Testis (tissue), 2 donors: ENCODE measurements around the gene ZNF205.

Experiments used
- CTCF ChIP-seq, 3 experiments: fragments of 450-650 bp in 2 of 3; fragments of 200-600 bp in 1 of 3; sonication (generic) in 1 of 3; IDR thresholded peaks; one replicate each; pipeline ENCODE4 v1.5.1; 2016 to 2019; ENCODE audit warnings: antibody characterized with exemption in 3 of 3, mild to moderate bottlenecking in 2 of 3, moderate library complexity in 1 of 3
- POLR2A ChIP-seq: fragments of 450-650 bp; IDR thresholded peaks from one replicate; pipeline ENCODE4 v1.6.1; 2017; ENCODE audit warnings: antibody characterized with exemption, mild to moderate bottlenecking, moderate library complexity

GRCh38 chr16:3094289-3095027 lies 17.9 kb upstream of the ZNF205 start:
- TF ChIP-seq CTCF (IDR thresholded peaks at IDR 0.05) (peak in 2 of 3 experiments; percentile 39 to 49), POLR2A (no peak)
